Inflammatory macrophage treated with lipopolysaccharide for 4 hours (primary cell): ENCODE measurements around the gene NT5DC1.

ENCODE experiments used
- DNase-seq: peaks from one replicate; pipeline ENCODE4 v3.0.0-alpha.2; 2020

The NT5DC1 gene

DNA sequence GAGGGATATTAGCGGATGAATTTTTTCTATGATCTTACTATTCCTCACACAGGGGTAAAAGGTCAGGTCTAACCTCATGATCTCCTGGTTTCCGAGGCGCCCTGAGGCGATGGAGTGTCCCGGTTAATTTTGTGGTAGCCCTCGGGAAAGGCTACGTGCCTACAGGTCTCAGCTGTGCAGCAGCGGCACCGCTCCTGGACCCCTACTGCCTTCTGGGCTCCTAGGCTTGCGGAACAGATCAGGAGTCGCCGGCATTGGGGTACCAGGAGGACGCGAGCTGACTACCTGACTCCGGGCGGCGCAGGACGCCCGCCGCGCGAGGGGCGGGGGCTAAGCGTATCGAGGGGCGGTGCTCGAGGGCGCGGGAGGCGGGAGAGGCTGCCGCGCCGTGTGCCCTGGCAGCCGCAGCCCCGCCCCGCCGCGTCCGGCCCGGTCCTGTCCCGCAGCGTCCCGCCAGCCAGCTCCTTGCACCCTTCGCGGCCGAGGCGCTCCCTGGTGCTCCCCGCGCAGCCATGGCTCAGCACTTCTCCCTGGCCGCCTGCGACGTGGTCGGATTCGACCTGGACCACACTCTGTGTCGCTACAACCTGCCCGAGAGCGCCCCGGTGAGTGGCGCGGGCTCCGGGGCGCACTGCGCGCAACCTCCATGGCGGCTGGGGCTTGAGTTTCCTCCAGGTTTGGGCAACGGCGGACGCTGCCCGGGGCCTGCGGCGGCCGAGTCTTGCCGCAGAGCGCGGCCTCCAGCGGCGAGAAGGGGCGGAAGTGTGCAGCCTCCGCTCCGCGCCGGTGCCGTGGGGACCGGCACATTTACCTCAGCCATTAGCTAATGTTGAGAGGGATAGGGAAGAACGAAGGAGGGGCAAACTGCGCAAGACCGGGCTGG is at the start of gene NT5DC1:
TSS of gene NT5DC1 (plus strand) at position 435 of the 883 bp plus-strand sequence. CDS start at position 513, 78 bp downstream.
- peak; percentile 66 for DNase-seq

DNA sequence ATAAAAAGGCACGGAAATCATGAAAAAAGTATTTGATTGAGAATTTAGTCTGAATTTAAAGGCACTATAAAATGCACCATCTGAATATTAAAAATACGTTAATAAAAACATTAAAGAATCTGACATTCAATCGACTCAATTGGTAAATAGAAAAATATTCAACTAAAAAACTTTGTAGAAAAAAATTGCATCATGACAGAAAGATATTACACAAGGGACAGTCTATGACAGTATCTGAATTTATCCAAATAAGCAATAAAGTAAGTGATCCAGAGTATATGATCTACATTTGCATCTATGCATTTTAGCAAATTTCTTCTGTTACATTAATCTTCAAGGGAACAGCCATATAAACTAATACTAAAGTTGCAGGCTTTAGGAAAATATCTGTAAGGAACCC is 49.4 kb upstream of the NT5DC1 start:
- DNase-seq, result no peak

DNA sequence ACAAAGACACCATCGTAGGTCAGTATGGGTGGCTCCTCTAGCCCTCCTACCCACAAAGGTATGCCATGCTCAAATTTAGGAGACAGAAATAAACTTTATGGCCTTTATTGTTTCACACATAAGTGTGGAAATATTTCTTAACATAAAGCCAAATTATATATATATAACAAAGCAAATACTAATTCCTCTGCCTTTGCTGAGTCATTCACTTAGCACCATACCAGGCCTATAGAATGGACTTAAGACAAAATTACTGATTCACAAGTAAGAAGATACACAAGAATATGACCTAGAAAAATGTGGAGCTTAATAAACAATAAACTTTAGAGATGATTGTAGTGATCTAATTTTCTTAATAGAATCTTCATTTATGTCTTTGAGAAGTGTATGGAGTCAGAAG is 45.1 kb upstream of the NT5DC1 start:
- no peak for DNase-seq

DNA sequence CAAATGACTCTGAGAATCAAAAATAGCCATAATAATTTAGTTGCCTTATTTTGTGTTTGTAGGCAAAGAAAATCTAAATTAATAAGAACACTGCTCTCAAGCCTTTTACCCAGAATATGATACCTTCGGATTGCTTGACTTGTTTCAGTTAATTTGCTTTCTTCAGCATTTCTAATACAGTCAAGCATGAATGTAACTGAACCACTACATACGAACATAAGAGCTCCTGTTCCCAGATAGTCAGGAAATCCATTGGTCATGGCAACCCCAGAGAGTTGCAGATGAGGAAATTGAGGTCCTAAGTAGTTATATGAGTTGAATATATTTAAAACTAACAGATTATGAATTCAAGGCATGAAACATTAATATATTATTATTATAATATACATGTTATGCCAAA is 42.9 kb upstream of the NT5DC1 start:
- no peak for DNase-seq

DNA sequence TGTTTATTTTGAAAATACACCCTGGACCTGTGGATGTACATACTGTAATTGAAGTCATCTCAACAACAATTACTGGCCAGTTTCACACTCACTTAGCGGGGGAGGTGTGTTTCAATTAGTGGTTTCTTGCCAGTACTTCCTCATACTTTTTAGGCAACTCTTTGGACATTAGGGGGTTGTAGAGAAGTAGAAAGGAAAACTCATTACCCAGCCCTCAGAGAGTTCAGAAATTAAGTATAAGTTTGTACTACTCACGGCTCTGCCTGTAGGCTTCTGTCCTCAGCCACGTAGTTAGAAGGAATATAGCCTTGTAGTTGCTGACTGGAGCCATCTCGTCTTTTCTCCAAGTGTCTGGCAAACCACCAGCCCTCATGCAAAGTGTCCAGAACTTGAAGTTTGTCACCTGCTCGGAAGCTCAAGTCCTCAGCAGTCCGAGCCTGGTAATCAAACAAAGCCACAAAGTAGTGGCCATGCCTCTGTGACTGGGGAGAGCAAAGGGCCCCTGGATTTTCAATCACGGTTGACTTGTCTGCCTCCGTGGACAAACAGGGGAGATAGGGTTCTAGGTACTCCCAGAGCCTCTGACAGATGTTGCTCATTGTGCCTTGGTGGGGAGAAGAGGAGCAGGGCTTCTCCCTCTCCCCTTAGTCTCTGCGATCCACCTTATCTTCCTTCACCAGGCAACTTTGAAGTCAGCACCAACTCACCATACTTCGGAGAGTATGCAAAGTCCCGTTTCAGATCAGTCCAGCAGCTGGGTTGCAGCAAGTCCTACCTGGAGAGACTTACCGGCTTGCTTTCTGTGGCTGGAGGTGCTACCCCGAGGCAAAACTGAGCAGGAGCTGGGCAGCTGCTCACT is 40.7 kb upstream of the NT5DC1 start:
- DNase-seq, result peak; percentile 26

DNA sequence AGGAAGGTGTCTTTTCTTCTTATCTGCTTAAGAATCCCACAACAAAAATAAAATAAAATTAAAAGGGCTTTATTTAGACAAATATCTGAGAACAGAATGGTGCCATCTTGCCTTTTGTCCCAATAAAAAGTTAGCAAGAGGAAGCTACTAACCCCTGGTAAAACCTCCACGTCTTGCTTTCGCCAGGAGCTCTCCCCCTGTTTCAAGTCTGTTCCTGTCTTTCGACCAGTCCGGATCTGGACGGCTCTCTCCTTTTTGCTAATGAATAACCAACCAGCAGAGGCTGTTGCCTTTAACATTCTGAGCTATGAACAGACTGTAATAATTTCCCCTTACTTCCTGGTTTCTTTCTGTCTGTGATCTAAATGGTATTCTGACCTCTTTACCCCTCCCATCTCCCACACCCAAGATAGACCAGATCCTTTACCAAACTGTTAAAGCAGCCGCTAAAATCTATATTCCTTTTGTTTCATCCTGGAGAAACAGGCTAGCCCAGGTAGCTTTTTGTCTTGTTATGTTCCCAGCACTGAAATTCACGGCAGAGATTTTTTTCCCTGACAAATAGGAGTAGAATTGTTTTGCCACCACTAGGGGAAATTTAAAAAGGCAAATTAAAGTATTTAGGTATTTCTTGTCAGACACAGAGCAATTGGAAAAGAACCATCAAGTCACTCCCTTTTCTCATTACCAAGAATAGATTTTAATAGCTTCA is 39.9 kb upstream of the NT5DC1 start, which contains the start of gene FRK:
TSS of gene FRK (minus strand) at position 320 of the 712 bp plus-strand sequence. CDS start 580 bp downstream, outside the sequence.
- no peak for DNase-seq

DNA sequence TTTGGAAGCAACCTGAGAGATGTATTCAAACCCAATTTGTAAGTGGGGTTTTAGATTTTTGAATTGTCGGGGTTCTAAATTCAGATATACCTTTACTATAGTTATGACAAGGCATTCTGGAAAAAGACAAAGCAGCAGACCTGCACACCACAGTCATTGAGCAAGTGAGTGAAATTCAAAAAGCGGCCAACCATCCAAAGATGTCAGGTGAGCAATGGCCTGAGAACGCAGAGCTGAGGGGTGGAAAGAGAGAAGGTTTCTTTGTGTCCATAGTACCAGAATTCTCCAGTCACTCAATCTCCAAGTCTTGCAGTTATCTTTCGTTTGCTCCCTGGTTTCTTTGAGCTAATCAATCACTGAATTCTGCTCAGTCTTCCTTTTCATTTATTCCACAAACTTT is 38.2 kb upstream of the NT5DC1 start:
- no peak for DNase-seq

DNA sequence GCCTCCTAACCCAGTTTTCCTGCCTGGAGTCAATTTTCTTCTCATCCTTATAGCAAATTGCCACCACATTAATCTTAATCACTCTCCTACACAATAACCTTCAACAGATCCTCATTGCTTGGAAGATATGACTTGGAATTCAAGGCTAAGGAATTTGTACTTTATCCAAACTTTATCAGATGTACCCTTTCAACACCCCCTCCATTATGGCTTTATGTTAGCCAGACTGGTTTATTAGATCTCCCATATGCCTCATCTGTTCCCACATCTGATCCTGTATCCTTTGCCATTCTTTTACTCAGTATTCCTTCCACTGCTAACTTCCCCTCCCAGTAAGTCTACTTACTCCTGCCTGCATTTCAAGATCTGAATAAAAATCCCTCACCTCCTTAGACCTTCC is 36.0 kb upstream of the NT5DC1 start:
- DNase-seq, result no peak

DNA sequence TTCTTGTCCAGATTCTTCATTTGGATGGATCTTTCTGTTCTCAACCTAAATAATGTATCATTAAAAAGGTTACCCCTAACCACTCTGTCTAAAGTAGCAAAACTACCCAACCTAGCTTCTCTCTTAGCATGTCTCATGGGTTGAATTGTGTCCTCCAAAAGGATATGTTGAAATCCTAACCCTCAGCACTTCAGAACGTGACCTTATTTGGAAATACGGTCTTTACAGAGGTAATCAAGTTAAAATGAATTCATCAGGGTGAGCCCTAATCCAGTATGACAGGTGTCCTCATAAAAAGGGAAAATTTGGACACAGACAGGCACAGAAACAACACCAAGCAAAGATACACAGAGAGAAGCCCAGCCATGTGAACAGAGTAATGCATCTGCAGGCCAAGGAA is 33.9 kb upstream of the NT5DC1 start:
- DNase-seq, result no peak

DNA sequence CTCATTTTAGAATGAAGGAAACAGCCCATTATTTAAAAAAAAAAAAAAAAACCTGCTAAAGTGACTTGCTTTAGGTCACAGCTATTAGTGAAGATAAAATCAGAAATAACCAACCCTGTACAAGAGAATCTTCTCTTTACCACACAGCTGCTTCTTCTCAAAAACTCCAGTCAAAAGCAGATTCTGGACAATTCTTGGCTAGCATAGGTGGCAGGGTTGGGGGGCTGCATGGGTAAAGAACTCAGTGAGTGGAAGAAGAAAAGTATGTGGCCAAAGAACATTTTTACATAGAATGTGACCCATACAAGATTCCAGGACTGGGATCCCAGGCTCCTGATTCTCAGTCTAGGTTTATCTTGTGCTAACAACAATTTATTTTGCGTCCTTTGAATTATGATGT is 30.6 kb upstream of the NT5DC1 start:
- DNase-seq, result no peak

DNA sequence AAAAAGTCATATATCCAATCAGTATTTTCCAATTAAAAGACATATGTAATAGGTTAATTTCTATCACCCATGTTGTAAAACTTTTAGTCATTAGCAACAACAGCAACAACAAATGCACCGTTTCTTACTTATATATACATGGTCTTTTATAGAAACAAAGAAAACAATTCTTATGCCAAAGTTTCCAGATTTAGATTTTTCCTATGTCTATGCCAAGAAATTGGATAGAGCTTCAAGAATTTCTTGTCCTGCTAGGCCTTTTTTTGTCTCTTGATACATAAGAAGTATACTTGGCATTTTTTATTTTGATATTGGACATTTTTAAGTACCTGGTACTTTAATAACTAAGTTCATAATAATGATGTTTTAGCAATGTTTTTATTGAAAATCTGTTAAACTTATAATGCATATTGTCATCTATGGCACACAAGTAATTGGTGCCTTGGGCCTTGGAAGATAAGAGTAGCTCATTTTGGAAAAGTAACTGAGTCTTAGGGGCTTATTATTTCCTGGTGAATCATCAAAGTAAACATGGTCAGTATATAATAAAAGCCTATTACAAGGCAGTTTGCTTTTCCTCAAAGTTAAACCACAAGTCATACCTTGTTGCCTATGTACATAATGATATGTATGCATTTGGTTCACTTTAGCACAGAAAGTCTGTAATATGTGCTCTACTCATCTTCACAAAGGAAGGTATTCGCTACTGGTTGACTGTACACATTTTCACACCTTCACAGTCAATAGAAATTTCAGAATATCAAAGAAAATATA is 29.9 kb upstream of the NT5DC1 start:
- DNase-seq, result no peak

DNA sequence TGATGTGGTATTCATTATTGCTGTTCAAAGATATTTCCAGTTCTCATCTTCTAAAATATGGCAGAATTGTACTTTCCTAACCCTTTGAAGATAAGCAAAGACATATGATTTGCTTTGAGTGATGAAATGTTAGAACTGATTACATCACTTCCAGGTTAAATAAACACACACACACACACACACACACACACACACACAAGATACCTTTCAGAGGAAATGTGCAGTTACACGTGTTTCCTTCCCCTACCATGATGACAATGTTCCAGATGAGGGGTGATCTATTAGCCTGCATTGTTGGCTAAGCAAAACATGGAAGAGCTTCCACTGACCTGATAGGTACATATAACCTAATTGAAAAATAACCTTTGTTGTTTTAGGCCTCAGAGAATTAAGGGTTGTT is 28.3 kb upstream of the NT5DC1 start:
- DNase-seq, result no peak

DNA sequence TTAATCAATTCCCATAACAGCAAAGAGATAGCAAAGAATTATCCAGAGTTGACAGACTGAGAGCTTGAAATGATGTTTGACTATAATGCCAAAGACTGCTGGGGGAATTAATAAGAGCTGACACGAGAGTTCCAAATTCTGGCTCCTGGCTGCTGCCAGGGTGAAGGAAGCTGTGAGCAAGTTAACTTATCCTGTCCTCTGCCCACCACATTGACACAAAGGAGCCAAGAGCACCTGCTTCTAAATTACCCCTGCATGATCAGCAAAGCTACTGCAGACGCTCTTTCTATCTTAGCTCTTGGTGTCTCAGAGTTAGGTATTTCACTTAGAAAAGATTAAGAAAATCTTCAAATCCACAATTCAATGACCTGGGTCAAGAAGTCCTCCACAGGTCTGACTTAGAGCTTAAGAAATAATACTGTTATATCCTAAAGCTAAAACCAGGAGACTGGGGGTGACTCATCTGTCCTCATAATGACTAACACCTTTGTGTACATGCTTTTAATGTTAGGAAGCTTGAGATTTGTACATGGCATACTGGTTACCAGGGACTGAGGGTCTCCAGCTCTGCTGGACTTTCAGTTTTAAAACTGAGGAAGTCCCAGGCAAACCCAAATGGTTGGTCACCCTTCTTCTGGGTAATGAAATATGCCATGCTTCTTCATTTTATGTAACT is 26.8 kb upstream of the NT5DC1 start:
- no peak for DNase-seq

DNA sequence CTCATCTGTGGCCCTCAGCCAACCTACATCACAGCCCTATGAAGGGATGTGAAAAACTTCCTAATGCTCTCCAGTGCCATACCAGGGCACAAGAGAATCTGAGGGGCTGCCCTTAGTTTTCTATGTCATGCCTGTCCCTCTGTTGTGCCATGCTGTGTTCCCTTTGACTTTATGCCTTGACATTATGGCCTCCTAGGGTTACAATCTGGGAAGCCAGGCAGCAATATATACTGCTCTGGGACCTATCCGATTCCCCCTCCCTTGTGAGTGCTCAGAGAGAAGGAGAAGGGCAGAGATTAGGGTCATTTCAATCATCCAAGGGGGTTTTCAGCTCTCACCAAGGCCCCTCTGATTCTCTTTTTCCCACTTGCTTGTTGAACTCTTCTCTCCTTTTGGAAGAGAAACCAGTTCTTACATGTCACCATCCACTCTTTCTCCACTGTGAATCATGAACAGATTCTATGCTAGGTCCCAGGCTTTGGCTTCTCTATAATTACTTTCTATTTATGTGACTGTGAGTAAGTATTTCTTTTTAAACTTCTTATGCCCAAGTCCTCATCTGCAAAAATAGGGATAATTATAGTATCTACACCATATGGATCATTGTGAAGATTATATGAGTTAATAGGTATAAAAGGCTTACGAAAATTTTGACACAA is 25.8 kb upstream of the NT5DC1 start:
- no peak for DNase-seq

DNA sequence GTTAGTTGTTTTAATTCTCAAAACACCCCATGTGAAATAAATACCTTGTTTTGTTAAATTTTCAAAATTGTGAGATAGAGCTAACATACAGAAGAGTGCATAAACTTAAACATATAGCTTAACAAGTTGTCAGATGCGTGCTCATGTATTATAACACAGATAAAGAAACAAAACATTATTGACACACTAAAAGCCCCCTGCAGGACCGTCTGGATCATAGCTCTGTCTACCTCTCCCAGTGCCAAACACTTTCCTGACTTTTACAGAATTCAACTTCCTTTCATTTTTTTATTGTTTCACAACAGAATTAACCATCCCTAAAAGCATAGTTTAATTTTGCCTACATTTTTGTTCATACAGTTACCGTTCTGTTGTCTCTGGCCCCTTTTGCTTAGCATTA is 22.1 kb upstream of the NT5DC1 start:
- DNase-seq, result no peak

DNA sequence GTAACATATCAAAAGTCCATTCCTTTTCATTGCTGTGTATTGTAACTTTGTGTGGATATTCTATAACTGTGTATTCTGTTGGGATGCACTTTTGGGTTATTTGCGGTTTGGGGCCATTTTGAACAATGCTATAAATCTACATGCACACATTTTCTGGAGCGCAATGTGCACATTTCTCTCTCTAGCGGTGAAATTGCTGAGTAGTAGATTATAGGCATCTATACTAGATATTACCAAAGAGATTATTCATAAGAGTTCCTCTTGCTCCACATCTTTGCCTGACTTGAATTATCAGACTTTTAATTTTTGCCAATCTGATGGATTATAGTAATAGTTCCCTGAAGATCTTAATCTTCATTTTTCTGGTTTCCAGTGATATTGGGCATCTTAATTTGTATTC is 21.7 kb upstream of the NT5DC1 start:
- DNase-seq, result no peak

DNA sequence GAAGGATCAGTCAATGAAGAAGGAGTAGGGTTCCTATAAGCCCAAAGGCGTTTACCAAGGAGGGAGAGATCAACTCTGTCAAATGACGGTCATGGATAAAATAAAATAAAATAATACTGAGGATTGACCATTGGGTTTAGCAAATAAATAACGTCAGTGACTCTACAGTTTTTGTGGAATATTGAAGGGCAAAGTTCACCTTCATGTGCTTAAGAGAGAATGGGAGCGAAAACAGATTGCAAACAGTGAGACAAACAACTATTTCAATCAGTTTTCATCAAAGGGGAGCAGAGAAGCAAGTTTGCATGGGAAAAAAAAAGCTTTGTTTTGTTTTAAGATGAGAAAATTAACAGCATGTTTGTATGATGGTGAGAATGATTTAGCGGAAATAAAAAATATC is 17.6 kb upstream of the NT5DC1 start:
- no peak for DNase-seq

DNA sequence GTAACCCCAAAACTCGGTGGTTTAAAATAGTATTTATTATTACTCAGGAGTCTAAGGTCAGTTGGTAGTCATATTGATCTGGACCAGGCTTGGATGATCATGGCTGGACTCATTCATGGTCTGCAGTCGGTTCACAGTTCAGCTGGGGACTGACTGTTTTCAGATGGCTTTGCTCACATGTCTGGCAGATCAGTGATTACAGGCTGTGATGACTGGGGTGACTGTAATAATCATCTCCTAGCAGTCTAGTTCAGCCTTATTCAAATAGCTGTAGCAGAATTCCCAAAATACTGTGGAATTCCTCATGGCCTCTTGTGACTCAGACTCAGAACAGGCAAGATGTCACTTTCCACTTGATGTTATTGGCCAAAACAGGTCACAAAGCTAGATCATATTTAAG is 16.4 kb upstream of the NT5DC1 start:
- no peak for DNase-seq

DNA sequence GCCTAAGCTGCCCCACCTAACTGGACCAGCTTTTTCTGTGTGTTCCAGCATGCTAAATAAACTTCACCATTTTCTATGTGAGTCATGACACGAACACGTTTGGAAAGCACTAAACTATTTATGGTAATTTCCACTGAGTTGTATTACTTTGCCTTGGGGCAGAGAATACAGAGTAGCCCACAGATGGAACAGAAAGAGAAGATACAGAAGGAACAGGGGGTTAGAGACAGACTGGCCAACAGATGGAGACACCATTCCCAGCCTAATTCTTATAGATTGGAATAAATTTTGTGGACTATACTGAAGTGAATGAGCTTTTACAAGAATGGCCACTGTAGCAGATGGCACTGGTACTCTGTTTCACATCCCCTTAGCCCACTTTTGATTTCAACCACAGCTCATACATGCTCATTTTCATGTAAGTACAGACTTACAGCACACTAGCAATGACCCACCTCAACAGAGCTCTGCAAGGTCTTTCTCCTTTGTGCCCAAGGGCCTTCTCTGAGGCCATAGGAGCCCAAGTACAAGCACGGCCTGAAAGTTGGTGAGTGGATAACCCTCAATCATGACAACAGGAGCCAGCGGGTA is 13.1 kb upstream of the NT5DC1 start:
- no peak for DNase-seq

DNA sequence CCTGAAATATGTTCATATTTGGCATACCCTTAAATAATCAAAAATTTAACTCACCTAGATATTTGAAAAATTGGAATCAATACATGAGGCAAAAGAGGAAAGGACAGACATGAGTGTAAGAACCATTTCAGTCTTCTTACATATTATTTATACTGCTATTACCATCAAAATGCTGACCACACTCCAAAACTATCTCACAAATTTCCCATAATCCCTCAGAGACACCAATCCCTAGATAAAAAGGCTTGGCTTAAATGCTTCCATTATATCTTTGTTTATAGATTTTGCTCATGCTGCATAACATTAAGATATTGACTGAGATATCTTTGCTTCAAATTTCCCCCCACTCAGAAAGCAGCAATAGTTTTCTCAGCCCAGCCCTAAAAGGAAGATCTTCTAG is 11.7 kb upstream of the NT5DC1 start:
- DNase-seq, result no peak

DNA sequence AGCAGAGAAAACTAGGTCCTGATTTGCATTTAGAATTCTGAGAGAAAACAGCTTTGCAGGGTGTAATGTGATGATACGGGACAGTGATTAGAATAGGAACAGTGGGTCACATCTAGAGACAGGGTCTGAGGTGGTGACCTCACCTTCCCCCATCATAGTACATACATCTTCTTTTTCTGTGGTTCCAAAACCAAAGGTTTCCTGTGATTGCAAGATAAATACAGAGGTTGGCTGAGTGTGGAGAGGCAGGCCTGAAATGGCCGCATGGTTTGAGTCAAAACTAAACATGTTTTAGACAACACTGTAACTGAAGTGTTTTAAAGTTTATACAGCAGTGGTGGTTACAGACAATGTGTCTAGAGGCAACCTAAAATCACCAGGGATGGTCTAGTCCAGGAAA is 10.4 kb upstream of the NT5DC1 start:
- DNase-seq, result no peak
